Fibroblast of lung (primary cell): ENCODE results near the gene PKD2L1.

Experiments
- CTCF ChIP-seq, 2 donors: IDR thresholded peaks in 1 of 2; conservative IDR thresholded peaks in 1 of 2; 1 replicate in 1 of 2; 2 replicates in 1 of 2; pipeline ENCODE4 v1.5.1; 2011 to 2012; ENCODE audit warnings: low read length in 2 of 2, control low read depth in 1 of 2, inconsistent platforms in 1 of 2, low read depth in 1 of 2, mild to moderate bottlenecking in 1 of 2
- EZH2 ChIP-seq: IDR thresholded peaks from 2 replicates; pipeline ENCODE4 v1.5.1; 2012; ENCODE audit warnings: low read length, control low read depth, mild to moderate bottlenecking; ENCODE audit errors: missing control alignments

DNA sequence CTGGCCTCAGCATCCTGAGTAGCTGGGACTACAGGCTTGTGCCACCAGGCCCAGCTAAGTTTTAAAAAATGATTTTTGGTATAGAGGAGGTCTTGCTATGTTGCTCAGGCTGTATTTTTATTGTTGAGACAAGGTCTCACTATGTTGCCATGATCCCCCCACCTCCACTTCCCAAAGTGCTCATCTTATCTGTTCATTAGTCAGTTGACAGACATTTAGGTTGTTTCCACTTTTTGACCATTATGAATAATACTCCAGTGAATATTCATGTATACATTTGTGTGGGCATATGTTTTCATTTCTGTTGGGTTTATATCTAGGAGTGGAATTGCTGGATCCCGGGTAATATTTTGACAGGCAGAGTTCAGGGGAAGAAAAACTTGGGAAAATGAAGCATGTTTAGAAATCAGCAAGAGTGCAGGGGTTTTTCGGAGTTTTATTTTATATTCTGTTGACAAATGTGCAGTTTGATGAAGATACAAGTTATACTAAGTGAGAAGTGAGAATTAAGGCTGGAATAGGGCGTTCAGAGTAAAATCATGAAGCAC is 14.3 kb upstream of the PKD2L1 start:
- TF ChIP-seq CTCF (conservative IDR thresholded peaks at IDR 0.05 in 1 of 2, IDR thresholded peaks at IDR 0.05 in 1 of 2; ENCODE audit: low read depth in 1 of 2, low read length in 2 of 2) (no peak), EZH2 (no peak)
